Measurements from ENCODE around the gene LAMB4. TPM values are rescaled to one million over a fixed set of nuclear protein-coding genes. Genes with fewer than 3 reads are reported as not detected.

Gene LAMB4, protein sequence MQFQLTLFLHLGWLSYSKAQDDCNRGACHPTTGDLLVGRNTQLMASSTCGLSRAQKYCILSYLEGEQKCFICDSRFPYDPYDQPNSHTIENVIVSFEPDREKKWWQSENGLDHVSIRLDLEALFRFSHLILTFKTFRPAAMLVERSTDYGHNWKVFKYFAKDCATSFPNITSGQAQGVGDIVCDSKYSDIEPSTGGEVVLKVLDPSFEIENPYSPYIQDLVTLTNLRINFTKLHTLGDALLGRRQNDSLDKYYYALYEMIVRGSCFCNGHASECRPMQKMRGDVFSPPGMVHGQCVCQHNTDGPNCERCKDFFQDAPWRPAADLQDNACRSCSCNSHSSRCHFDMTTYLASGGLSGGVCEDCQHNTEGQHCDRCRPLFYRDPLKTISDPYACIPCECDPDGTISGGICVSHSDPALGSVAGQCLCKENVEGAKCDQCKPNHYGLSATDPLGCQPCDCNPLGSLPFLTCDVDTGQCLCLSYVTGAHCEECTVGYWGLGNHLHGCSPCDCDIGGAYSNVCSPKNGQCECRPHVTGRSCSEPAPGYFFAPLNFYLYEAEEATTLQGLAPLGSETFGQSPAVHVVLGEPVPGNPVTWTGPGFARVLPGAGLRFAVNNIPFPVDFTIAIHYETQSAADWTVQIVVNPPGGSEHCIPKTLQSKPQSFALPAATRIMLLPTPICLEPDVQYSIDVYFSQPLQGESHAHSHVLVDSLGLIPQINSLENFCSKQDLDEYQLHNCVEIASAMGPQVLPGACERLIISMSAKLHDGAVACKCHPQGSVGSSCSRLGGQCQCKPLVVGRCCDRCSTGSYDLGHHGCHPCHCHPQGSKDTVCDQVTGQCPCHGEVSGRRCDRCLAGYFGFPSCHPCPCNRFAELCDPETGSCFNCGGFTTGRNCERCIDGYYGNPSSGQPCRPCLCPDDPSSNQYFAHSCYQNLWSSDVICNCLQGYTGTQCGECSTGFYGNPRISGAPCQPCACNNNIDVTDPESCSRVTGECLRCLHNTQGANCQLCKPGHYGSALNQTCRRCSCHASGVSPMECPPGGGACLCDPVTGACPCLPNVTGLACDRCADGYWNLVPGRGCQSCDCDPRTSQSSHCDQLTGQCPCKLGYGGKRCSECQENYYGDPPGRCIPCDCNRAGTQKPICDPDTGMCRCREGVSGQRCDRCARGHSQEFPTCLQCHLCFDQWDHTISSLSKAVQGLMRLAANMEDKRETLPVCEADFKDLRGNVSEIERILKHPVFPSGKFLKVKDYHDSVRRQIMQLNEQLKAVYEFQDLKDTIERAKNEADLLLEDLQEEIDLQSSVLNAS (N-terminal part only)
- total RNA-seq (1.2 TPM), polyA plus RNA-seq (ENCODE audit: insufficient read depth, low read depth, low replicate concordance) (5.4 TPM)
- long read RNA-seq, donor 1, result 0 reads
- long read RNA-seq, donor 2, result 0 reads
- long read RNA-seq, donor 3, result 0 reads
- long read RNA-seq, donor 4, result 0 reads
- long read RNA-seq, donor 5, result 0 reads
- long read RNA-seq, donor 6, result 0 reads
- long read RNA-seq, donor 7, result 0 reads
- long read RNA-seq, donor 8, result 0 reads
- long read RNA-seq, donor 9, result 0 reads
- long read RNA-seq, donor 10, result 0 reads

DNA sequence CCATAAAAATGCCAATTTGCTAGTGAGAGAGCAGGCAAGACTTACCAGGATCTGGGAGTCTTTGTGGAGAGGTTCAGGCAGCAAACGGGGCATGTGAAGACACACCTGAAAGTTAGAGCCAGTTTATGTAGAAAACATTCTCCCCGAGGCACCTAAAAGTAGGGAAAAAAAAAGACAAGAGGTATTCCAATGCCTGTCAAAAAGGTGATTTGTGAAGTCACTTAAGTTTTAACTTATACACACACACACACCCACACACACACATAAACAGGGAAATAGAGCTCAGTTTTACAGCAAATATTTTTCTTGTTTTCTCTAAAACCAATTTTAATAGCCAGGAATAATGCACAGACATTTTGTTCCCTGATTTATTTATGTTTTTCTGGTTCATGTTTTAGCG, at the start of gene LAMB4:
Gene LAMB4, minus strand, starts transcription at position 101 of the 400 bp plus-strand sequence. CDS start 7,197 bp downstream, outside the sequence.
- Histone ChIP-seq H3K9ac (ENCODE audit: low read length in 3 of 3) (no peak within 1 kb of the TSS), H3K27ac (ENCODE audit: low read depth in 2 of 2, low read length in 2 of 2) (no peak within 1 kb of the TSS), H3K4me3 (ENCODE audit: low read length in 3 of 3) (no peak within 1 kb of the TSS), H3K27me3 (ENCODE audit: control insufficient read depth, insufficient read depth, low read length) (no peaks in the 10 kb centered on the region), H3K36me3 (ENCODE audit: control insufficient read depth in 2 of 3, insufficient read depth in 3 of 3, low read length in 3 of 3) (no peaks in the 10 kb centered on the region), H3K9me3 (ENCODE audit: control insufficient read depth in 2 of 3, insufficient read depth in 1 of 3, low read length in 3 of 3) (no peaks in the 10 kb centered on the region), H3K4me1 (ENCODE audit: control insufficient read depth in 2 of 3, insufficient read depth in 2 of 3, low read depth in 1 of 3, low read length in 3 of 3) (no peaks in the 10 kb centered on the region)
- intact Hi-C loops (cut with DNase I), result no loop called here
- FAIRE-seq (no peak), DNase-seq (peak in 1 of 5 donors; percentile 11)
- TF ChIP-seq, protein P1, sequence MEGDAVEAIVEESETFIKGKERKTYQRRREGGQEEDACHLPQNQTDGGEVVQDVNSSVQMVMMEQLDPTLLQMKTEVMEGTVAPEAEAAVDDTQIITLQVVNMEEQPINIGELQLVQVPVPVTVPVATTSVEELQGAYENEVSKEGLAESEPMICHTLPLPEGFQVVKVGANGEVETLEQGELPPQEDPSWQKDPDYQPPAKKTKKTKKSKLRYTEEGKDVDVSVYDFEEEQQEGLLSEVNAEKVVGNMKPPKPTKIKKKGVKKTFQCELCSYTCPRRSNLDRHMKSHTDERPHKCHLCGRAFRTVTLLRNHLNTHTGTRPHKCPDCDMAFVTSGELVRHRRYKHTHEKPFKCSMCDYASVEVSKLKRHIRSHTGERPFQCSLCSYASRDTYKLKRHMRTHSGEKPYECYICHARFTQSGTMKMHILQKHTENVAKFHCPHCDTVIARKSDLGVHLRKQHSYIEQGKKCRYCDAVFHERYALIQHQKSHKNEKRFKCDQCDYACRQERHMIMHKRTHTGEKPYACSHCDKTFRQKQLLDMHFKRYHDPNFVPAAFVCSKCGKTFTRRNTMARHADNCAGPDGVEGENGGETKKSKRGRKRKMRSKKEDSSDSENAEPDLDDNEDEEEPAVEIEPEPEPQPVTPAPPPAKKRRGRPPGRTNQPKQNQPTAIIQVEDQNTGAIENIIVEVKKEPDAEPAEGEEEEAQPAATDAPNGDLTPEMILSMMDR (IDR thresholded peaks at IDR 0.05; ENCODE audit: borderline replicate concordance, extremely low read depth, insufficient read depth), result no peak

DNA sequence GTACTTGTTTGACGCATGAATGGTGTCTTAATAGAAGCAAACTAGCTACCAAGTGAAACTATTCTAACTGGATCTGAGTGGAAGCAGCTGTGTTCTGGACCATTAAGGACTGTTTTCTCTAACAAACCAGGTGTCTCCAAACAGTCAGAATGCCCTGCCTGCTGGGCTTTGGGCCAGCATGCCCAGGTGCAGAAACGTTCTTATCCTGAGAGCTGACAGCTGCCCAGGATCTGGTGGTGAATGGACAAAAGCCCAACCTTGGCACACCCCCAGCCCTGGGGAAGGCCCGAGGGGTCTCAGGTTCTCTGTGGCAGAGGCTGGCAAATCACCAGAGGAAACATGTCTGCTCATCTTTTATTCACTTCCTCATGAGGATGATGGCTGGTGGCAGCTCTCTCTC, 48.2 kb upstream of the LAMB4 start:
- Histone ChIP-seq H3K36me3 (ENCODE audit: control insufficient read depth in 2 of 3, insufficient read depth in 3 of 3, low read length in 3 of 3) (no peaks in the 10 kb centered on the region), H3K27me3 (ENCODE audit: control insufficient read depth, insufficient read depth, low read length) (no peaks in the 10 kb centered on the region), H3K9me3 (ENCODE audit: control insufficient read depth in 2 of 3, insufficient read depth in 1 of 3, low read length in 3 of 3) (no peaks in the 10 kb centered on the region), H3K4me3 (ENCODE audit: low read length in 3 of 3) (no peak overlapping the region), H3K27ac (ENCODE audit: low read depth in 2 of 2, low read length in 2 of 2) (no peak overlapping the region), H3K4me1 (ENCODE audit: control insufficient read depth in 2 of 3, insufficient read depth in 2 of 3, low read depth in 1 of 3, low read length in 3 of 3) (no peaks in the 10 kb centered on the region), H3K9ac (ENCODE audit: low read length in 3 of 3) (no peak overlapping the region)
- TF ChIP-seq, protein P1 (IDR thresholded peaks at IDR 0.05; ENCODE audit: borderline replicate concordance, extremely low read depth, insufficient read depth), result no peak
- intact Hi-C loops (cut with DNase I), result no loop called here
- DNase-seq (peak in 2 of 5 donors; percentile 7 to 51), FAIRE-seq (no peak)

DNA sequence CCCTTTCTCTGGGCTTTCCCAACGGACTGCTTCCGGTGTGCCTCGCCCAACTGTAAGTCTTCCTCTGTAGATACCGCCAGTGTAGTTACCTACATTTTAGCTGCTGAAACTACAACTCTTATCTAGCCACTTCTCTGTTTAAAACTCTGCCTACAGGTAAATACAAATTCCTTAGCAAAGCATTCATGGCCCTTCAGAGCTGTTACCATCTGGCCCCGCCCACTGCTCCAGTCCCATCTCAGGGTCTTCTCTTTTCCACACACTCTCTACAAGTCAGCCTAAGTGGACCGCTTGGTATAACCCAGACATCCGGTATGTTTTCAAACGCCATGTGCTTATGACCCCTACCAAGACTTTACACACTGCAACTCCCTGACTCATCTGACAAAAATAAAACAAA, 41.0 kb upstream of the LAMB4 start:
- Histone ChIP-seq H3K27ac (ENCODE audit: low read depth in 2 of 2, low read length in 2 of 2) (no peak overlapping the region), H3K9me3 (ENCODE audit: control insufficient read depth in 2 of 3, insufficient read depth in 1 of 3, low read length in 3 of 3) (no peaks in the 10 kb centered on the region), H3K27me3 (ENCODE audit: control insufficient read depth, insufficient read depth, low read length) (no peaks in the 10 kb centered on the region), H3K4me3 (ENCODE audit: low read length in 3 of 3) (no peak overlapping the region), H3K9ac (ENCODE audit: low read length in 3 of 3) (no peak overlapping the region), H3K36me3 (ENCODE audit: control insufficient read depth in 2 of 3, insufficient read depth in 3 of 3, low read length in 3 of 3) (no peaks in the 10 kb centered on the region), H3K4me1 (ENCODE audit: control insufficient read depth in 2 of 3, insufficient read depth in 2 of 3, low read depth in 1 of 3, low read length in 3 of 3) (no peaks in the 10 kb centered on the region)
- TF ChIP-seq, protein P1 (IDR thresholded peaks at IDR 0.05; ENCODE audit: borderline replicate concordance, extremely low read depth, insufficient read depth), result no peak
- DNase-seq (no peak), FAIRE-seq (no peak)
- intact Hi-C loops (cut with DNase I), result no loop called here
